ENCODE results near the gene PMEL.

Gene PMEL

DNA sequence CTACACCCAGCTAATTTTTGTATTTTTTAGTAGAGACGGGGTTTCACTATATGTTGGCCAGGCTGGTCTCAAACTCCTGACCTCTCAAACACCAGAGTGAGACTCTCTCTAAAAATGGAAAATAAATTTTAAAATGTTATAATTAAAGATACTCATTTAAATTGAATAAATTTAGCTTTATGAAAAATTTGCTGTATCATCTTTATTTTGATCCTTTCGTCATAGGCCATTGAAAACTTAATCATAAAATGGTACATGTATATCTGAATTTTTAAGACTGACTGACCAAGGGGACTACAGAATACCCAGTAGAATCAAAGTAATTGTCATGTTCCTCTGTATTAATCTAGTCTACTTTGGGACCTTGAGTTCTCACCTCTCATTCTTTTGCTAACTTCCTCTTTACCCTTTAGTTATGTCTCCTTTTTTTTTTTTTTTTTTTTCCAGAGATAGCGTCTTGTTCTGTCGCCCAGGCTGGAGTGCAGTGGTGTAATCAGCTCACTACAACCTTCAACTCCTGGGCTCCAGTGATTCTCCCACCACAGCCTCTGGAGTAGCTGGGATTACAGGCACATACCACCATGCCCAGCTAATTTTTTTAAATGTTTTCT lies 17.5 kb upstream of the PMEL start:
- DNase-seq (ENCODE audit: low read depth), result no peak

GRCh38 chr12:55982319-55982936 lies 16.6 kb upstream of the PMEL start:
- no peak for DNase-seq (ENCODE audit: low read depth)

DNA sequence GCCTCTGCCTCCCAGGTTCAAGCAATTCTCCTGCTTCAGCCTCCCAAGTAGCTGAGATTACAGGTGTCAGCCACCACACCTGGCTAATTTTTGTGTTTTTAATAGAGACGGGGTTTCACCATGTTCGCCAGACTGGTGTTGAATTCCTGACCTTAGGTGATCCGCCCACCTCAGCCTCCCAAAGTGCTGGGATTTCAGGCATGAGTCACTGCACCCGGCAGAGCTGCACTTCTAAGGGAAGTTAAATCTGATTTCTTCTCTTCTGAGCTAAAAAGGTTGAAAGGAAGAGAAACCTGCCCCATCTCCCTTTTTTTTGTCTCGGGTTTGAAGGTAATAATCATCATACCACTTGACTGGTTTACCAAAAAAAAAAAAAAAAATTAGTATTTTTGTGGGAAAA lies 16.0 kb upstream of the PMEL start:
- DNase-seq (ENCODE audit: low read depth), result peak; percentile 23

DNA sequence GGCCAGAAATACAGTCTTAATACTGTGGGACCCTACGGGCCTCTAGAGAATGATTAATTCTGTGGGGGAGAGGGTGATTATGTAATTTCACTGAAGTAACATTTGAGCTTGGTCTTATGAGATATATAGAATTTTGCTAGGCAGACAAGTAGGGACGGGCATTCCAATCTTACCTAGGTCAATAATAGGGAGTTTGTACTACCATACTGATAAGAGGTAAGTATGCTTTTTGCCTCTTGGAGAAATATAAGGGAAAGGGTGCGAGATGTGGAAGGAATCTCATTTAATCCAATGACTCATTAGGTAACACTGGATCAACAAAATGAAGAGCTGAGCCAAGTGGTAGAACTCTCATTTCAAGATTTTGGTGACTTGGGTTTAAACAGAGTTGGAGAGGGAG lies 13.2 kb upstream of the PMEL start:
- no peak for DNase-seq (ENCODE audit: low read depth)

DNA sequence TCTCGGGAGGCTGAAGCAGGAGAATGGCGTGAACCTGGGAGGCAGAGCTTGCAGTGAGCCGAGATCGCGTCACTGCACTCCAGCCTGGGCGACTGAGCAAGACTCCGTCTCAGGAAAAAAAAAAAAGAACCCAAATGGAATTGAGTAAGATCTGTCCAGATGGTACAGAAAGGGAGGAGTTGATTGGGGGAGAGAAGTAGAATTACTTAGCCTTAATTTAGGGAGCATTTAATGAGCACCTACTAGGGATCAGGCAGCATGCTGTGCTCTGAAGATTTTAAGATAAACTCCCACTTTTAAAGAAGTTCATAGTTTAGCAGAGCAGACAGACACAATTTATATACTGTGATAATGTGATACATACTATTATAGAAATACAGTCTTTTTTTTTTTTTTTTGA lies 12.6 kb upstream of the PMEL start:
- DNase-seq (ENCODE audit: low read depth), result no peak

GRCh38 chr12:55974308-55974730 lies 8.5 kb upstream of the PMEL start:
- DNase-seq (ENCODE audit: low read depth), result peak; percentile 64

GRCh38 chr12:55973599-55974307 lies 7.9 kb upstream of the PMEL start, which contains the start of gene RAB5B:
Gene RAB5B (plus strand): TSS chr12:55974078. CDS start chr12:55986961, 12,883 bp downstream.
- peak; percentile 100 for DNase-seq (ENCODE audit: low read depth)

GRCh38 chr12:55972911-55973598 lies 7.2 kb upstream of the PMEL start:
- DNase-seq (ENCODE audit: low read depth), result no peak

GRCh38 chr12:55972456-55972855 lies 6.6 kb upstream of the PMEL start:
- no peak for DNase-seq (ENCODE audit: low read depth)

- peak; percentile 82 for DNase-seq (ENCODE audit: low read depth)
Measured at GRCh38 chr12:55972042-55972441, 6.2 kb upstream of the PMEL start.

DNA sequence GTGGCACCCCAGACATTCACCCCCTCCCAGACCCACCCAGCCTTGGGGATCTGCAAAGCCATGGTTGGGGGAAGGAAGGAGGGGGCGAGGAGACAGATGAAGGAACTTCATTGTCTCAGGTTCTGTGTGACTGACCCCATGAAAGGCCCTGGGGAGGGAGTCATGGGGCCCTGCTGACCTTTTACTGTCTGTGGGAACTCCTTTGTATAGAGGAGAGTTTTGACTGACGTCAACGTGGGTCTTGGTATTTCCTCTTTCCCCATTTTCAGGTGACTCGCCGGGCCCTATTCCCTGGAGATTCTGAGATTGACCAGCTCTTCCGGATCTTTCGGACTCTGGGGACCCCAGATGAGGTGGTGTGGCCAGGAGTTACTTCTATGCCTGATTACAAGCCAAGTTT lies 4.9 kb upstream of the PMEL start:
- peak; percentile 81 for DNase-seq (ENCODE audit: low read depth)

DNA sequence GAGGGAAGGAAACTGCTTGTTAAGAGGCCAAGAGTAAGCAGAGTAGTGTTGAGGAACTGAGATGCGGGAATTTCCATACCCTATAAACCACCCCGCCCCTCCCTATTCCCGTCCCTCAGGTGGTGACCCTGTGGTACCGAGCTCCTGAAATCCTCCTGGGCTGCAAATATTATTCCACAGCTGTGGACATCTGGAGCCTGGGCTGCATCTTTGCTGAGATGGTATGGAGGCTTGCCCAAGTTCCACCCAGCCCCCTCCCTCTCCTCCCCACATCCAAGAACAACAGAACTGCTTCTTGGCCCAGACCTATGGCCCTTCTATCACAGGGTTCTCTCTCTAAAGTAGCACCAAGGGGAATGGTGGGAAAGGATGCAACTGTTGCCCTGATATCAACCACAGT lies 3.5 kb upstream of the PMEL start:
- DNase-seq (ENCODE audit: low read depth), result no peak

- DNase-seq (ENCODE audit: low read depth), result peak; percentile 94
Measured at GRCh38 chr12:55966408-55967281, 803 bp upstream of the PMEL start, which contains the start of gene CDK2. Gene CDK2 (plus strand): TSS chr12:55966830. CDS start chr12:55967009, 179 bp downstream.

DNA sequence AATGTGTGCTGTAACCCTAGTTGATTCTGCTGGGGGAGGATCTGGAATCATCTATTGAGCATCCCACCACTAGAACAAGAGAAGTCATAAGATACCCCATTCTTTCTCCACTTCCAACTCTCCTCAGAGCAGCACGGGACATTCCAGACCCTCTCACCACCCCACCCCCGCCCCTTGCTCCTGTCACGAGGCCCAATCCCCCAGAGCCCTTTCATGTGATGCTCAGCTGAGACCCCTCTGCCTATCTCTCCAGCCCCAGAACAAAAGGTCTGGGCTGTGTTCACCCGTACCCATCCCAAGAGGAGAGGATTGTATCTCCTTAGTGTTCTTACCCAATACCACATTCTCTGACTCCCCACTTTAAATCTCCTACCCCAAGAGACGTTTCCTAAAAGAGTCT lies 602 bp downstream of the PMEL start:
- DNase-seq (ENCODE audit: low read depth), result no peak

- DNase-seq (ENCODE audit: low read depth), result no peak
Measured at GRCh38 chr12:55963760-55964159, 2.1 kb downstream of the PMEL start.

DNA sequence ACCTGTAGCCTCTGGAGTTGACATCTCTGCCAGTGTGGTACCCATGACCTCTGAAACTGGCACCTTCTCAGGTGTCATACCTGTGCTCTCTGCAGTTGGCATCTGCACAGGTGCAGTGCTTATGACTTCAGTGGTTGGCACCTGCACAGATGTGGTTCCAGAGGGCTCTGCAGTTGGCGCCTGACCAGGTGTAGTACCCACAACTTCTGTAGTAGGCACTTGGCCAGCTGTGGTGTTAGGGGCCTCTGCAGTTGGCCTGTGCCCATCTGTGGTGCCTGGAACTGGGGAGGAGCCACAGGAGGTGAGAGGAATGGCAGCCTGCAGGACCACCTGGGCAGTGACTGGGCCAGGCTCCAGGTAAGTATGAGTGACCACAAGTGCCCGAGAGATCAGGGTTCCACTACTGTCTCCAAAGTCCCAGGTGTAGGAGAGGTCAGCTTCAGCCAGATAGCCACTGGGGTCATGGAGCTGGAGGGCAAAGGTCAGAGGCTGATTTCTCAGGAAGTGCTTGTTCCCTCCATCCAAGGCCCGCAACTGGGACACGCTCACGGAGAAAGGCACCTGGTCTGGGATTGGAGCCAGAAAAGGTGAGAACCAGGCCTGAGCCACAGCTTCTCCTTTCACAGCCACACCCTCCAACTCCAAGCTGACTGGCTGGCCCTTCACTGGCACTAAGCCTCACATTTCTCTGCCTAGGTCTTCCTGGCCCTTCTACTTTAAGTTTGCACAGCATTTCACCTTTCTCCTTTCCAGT lies 8.6 kb downstream of the PMEL start:
- DNase-seq (ENCODE audit: low read depth), result no peak

- DNase-seq (ENCODE audit: low read depth), result peak; percentile 90
Measured at GRCh38 chr12:55955800-55956508, 9.9 kb downstream of the PMEL start.

- no peak for DNase-seq (ENCODE audit: low read depth)
Measured at GRCh38 chr12:55955344-55955743, 10.5 kb downstream of the PMEL start.

- DNase-seq (ENCODE audit: low read depth), result no peak
Measured at GRCh38 chr12:55946553-55946952, 19.3 kb downstream of the PMEL start.

- no peak for DNase-seq (ENCODE audit: low read depth)
Measured at GRCh38 chr12:55942577-55943136, 23.2 kb downstream of the PMEL start.

All from ELR (cell line).